Measurements from ENCODE around the gene CYP2A6. TPM values are rescaled to one million over a fixed set of nuclear protein-coding genes. Genes with fewer than 3 reads are reported as not detected.
"Not testable (repeated sequence)": the region's sequence is repeated elsewhere in the genome, so short reads cannot be mapped to it uniquely, and the experiment has no call there.

Gene CYP2A6, protein sequence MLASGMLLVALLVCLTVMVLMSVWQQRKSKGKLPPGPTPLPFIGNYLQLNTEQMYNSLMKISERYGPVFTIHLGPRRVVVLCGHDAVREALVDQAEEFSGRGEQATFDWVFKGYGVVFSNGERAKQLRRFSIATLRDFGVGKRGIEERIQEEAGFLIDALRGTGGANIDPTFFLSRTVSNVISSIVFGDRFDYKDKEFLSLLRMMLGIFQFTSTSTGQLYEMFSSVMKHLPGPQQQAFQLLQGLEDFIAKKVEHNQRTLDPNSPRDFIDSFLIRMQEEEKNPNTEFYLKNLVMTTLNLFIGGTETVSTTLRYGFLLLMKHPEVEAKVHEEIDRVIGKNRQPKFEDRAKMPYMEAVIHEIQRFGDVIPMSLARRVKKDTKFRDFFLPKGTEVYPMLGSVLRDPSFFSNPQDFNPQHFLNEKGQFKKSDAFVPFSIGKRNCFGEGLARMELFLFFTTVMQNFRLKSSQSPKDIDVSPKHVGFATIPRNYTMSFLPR
- total RNA-seq = not detected

DNA sequence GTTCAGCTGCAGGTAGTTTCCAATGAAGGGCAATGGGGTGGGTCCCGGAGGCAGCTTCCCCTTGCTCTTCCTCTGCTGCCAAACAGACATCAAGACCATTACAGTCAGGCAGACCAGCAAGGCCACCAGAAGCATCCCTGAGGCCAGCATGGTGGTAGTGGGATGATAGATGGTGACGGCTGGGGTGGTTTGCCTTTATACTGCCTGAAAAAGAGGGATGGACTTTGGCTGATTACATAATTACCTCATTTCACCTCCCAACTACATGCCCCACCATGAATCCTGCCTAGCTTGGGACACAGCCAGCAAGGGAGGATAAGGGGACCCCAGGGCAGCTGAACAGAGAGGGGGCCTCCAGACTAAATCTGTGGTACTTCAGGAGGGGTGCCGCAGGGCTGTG is at the start of gene CYP2A6:
Gene CYP2A6 (minus strand): TSS at position 171 of the 400 bp plus-strand sequence. CDS start 21 bp downstream, at position 150.
- not testable (repeated sequence) for FAIRE-seq; DNase-seq (ENCODE audit: low spot score in 2 of 2)

GRCh38 chr19:40899964-40900363 is 49.7 kb upstream of the CYP2A6 start:
- not testable (repeated sequence) for DNase-seq (ENCODE audit: low spot score in 2 of 2); FAIRE-seq

GRCh38 chr19:40896843-40897789 is 46.9 kb upstream of the CYP2A6 start:
- not testable (repeated sequence) for FAIRE-seq; DNase-seq (ENCODE audit: low spot score in 2 of 2)

DNA sequence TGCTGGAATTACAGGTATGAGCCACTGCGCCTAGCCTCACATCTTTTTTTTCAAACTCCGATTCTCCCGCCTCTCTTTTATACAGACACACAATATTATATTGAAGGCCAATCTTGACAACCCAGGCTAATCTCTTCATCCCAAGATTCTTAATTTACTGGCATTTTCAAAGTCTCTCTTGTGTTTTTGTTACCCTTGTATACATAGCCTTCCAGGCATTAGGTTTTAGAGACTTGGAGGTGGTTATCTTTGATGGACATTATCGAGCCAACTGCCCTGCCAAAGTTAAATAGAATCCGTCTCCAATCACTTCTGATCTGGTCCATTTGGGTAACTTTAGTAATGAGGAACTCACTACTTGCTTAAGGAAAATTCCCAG is 46.2 kb upstream of the CYP2A6 start:
- DNase-seq (ENCODE audit: low spot score in 2 of 2) (no peak), FAIRE-seq (no peak)

DNA sequence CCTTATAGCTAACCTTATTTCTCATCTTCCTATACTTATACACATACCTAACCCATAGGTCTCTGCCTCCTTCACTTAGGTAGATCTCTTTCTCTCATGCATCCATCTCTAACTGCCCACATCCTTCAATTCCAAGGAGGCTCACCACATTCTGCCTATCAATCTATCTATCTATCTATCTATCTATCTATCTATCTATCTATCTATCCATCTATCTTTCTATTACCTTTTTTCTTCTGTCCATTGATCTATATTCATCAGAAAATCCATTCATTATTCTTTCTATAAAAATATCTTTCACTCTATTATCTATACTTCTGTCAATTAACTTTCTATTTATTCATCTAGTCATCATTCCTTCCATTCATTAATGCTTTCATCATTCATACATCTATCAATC is 42.9 kb upstream of the CYP2A6 start:
- FAIRE-seq (no peak), DNase-seq (ENCODE audit: low spot score in 2 of 2) (no peak)

DNA sequence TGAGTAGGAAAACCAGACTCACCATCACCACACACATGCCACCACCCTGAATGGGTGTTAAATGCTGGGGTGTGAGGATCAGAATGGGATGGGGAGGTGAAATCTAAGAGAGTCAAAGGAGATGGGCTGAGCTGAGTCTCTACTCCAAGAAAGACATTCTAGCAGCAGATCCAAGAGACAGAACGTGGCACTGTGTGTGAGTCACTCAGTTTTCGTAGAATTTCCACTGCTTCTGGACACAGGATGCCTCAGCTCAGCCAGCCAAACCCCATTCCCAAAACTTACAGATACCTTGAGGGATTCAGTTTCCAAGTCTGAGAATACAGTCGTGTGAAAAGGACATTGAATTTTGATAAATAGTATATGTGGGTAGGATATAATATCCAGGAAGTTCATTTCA is 39.1 kb upstream of the CYP2A6 start:
- FAIRE-seq (no peak), DNase-seq (ENCODE audit: low spot score in 2 of 2) (no peak)

DNA sequence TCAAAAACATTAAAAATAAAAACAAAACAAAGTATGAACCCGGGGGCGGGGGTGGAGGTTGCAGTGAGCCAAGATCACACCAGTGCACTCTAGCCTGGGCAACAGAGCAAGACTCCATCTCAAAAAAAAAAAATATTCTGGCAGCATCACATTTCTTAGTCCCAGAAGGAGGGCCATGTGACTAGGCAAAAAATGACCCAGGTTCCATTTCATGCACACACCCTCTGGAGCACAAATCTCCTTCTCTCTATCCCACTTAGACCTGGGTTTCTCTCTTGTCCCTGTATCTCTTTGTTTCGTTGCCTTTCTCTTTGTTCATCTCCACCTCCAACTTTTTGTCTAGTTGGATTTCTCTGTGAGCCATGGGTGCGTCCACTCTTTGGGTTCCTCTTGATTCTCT is 37.9 kb upstream of the CYP2A6 start:
- DNase-seq (ENCODE audit: low spot score in 2 of 2) = no peak
- no peak for FAIRE-seq

GRCh38 chr19:40884187-40884931 is 34.1 kb upstream of the CYP2A6 start:
- not testable (repeated sequence) for FAIRE-seq; DNase-seq (ENCODE audit: low spot score in 2 of 2)

- not testable (repeated sequence) for FAIRE-seq; DNase-seq (ENCODE audit: low spot score in 2 of 2)
Observed at GRCh38 chr19:40882062-40882461, 31.8 kb upstream of the CYP2A6 start, which contains the start of gene CYP2A7. TSS of gene CYP2A7 (minus strand) at chr19:40882231. CDS start at chr19:40882210, 21 bp downstream.

GRCh38 chr19:40879349-40879748 is 29.1 kb upstream of the CYP2A6 start:
- not testable (repeated sequence) for FAIRE-seq; DNase-seq (ENCODE audit: low spot score in 2 of 2)

DNA sequence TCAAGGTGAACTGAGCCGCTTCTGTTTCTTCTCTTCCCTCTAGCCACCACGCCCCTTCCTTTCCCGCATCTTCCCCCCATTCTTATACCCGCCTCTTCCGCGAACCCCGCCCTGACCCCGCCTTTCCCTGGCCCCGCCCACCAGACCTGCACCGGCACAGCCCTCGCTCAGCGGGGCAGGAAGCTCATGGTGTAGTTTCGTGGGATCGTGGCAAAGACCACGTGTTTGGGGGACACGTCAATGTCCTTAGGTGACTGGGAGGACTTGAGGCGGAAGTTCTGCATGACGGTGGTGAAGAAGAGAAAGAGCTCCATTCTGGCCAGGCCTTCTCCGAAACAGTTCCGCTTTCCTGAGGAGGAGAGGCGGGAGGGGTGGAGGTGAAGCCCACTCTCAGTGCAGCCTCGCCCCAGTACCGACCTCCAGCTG is 25.3 kb upstream of the CYP2A6 start:
- DNase-seq (ENCODE audit: low spot score in 2 of 2); FAIRE-seq: not testable (repeated sequence)

GRCh38 chr19:40874874-40875273 is 24.6 kb upstream of the CYP2A6 start:
- FAIRE-seq; DNase-seq (ENCODE audit: low spot score in 2 of 2): not testable (repeated sequence)

DNA sequence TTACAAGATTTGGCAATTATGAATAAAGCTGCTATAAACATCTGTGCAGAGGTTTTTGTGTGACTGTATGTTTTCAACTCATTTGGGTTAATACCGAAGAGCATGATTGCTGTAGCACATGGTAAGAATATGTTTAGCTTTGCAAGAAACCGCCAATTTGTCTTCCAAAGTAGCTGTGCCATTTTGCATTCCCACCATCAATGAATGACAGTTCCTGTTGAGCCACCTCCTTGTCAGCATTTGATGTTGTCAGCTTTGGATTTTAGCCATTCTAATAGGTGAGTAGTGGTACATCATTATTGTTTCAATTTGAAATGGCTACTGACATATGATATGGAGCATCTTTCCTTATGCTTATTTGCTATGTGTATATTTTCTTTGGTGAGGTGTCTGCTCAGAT is 23.6 kb upstream of the CYP2A6 start:
- FAIRE-seq; DNase-seq (ENCODE audit: low spot score in 2 of 2): not testable (repeated sequence)

GRCh38 chr19:40872209-40872608 is 22.0 kb upstream of the CYP2A6 start:
- no peak for FAIRE-seq
- DNase-seq (ENCODE audit: low spot score in 2 of 2) = no peak

- FAIRE-seq = no peak
- no peak for DNase-seq (ENCODE audit: low spot score in 2 of 2)
Observed at GRCh38 chr19:40867701-40868100, 17.5 kb upstream of the CYP2A6 start.

GRCh38 chr19:40864739-40865496 is 14.7 kb upstream of the CYP2A6 start:
- not testable (repeated sequence) for FAIRE-seq; DNase-seq (ENCODE audit: low spot score in 2 of 2)

DNA sequence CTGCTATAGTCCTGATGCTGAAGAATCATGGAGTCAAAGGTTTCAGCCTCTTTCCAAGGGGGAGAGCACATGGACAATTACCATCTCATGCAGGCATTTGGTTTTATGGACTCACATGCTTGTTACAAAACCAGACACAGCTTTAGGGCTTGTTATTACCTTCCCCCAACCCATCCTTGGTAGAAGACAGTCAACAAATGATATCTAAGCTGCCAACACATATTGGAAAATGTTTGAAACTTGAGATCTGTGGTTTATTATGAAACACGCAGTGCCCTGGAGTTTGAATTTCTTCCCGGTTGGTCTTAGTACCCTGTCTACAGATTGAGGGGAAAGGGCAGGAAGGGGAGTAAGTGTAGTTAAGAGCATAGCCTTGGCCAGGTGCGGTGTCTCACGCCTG is 12.5 kb upstream of the CYP2A6 start:
- FAIRE-seq = no peak
- no peak for DNase-seq (ENCODE audit: low spot score in 2 of 2)

GRCh38 chr19:40862333-40862732 is 12.1 kb upstream of the CYP2A6 start:
- no peak for DNase-seq (ENCODE audit: low spot score in 2 of 2)
- FAIRE-seq = no peak

DNA sequence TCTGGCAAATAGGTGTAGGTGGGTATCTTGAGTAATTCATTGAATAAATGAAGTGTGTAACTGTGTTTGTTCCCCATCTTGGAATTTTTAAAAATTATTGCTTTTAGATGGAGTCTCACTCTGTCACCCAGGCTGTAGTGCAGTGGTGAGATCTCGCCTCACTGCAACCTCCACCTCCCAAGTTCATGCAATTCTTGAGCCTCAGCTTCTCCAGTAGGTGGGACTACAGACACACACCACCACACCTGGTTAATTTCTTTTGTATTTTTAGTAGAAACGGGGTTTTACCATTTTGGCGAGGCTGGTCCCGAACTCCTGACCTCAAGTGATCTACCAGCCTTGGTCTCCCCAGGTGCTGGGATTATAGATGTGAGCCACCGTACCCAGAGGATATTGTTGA is 7.9 kb upstream of the CYP2A6 start:
- DNase-seq (ENCODE audit: low spot score in 2 of 2) = no peak
- no peak for FAIRE-seq

All from frontal cortex (tissue), 4 donors.